ENCODE data around the gene HOXB5. TPM values are rescaled to one million over a fixed set of nuclear protein-coding genes. Genes with fewer than 3 reads are reported as not detected.
A peak's percentile ranks its signal among the peaks of the same experiment; 100 is the strongest.

Gene HOXB5
- total RNA-seq, 1 donor from 2014 or later: not detected

- peaks cover 7% of the 10 kb centered on the region for H3K4me1 Mint-ChIP-seq
- Histone ChIP-seq H3K79me2 (ENCODE audit: low read depth) (no peaks in the 10 kb centered on the region), H3K27ac (no peak overlapping the region), H3K4me1 (no peaks in the 10 kb centered on the region), H4K20me1 (ENCODE audit: low read depth) (peaks cover 98% of the 10 kb centered on the region), H3K9me3 (ENCODE audit: low read depth) (no peaks in the 10 kb centered on the region), H3K27me3 (peaks cover 100% of the 10 kb centered on the region), H3K9ac (no peak overlapping the region), H3K36me3 (no peaks in the 10 kb centered on the region), H3K4me3 (no peak overlapping the region), H3F3A (ENCODE audit: low read depth) (peaks cover 9% of the 10 kb centered on the region), H3K4me2 (no peak overlapping the region), H2AFZ (replicated peaks) (no peak overlapping the region)
- no peaks in the 10 kb centered on the region for H3K36me3 Mint-ChIP-seq
- peaks cover 6% of the 10 kb centered on the region for H3K9me3 Mint-ChIP-seq
- TF ChIP-seq EZH2 (IDR thresholded peaks at IDR 0.05) (no peak), EZH2phosphoT487 (IDR thresholded peaks at IDR 0.05) (peak; percentile 2), CTCF (IDR thresholded peaks at IDR 0.05) (no peak)
- H3K27me3 Mint-ChIP-seq (ENCODE audit: insufficient read depth, low read depth): peaks cover 93% of the 10 kb centered on the region
- DNase-seq (ENCODE audit: low spot score): no peak
- no peak overlapping the region for H3K27ac Mint-ChIP-seq
- H3K4me3 Mint-ChIP-seq: no peak overlapping the region
These were observed 23.3 kb upstream of the HOXB5 start for GRCh38 chr17:48616717-48617470.

GRCh38 chr17:48615963-48616716, 22.6 kb upstream of the HOXB5 start:
- no peaks in the 10 kb centered on the region for H3K79me2 ChIP-seq (ENCODE audit: low read depth)
- H3K27me3 ChIP-seq: peaks cover 100% of the 10 kb centered on the region
- peaks cover 3% of the 10 kb centered on the region for H3K9me3 Mint-ChIP-seq
- peaks cover 7% of the 10 kb centered on the region for H3K4me1 Mint-ChIP-seq
- H3K4me1 ChIP-seq: no peaks in the 10 kb centered on the region
- no peak overlapping the region for H3K4me2 ChIP-seq
- no peak overlapping the region for H3K4me3 Mint-ChIP-seq
- H3K27me3 Mint-ChIP-seq (ENCODE audit: insufficient read depth, low read depth): peaks cover 93% of the 10 kb centered on the region
- peaks cover 98% of the 10 kb centered on the region for H4K20me1 ChIP-seq (ENCODE audit: low read depth)
- H3K27ac Mint-ChIP-seq: no peak overlapping the region
- no peak overlapping the region for H3K4me3 ChIP-seq
- H3K36me3 ChIP-seq: no peaks in the 10 kb centered on the region
- H3K9ac ChIP-seq: no peak overlapping the region
- no peaks in the 10 kb centered on the region for H3K36me3 Mint-ChIP-seq
- no peak overlapping the region for H3K27ac ChIP-seq
- H3K9me3 ChIP-seq (ENCODE audit: low read depth): no peaks in the 10 kb centered on the region
- H3F3A ChIP-seq (ENCODE audit: low read depth): peaks cover 9% of the 10 kb centered on the region
- H2AFZ ChIP-seq (replicated peaks): no peak overlapping the region
- TF ChIP-seq EZH2phosphoT487 (IDR thresholded peaks at IDR 0.05) (peak; percentile 82), CTCF (IDR thresholded peaks at IDR 0.05) (no peak), EZH2 (IDR thresholded peaks at IDR 0.05) (peak; percentile 30)
- no peak for DNase-seq (ENCODE audit: low spot score)

GRCh38 chr17:48615047-48615962, 21.7 kb upstream of the HOXB5 start, which contains the start of gene HOXB8:
Gene HOXB8, minus strand, starts transcription at chr17:48615292. Its CDS starts 588 bp downstream, at chr17:48614704.
- peaks cover 100% of the 10 kb centered on the region for H3K27me3 ChIP-seq
- peaks cover 9% of the 10 kb centered on the region for H3F3A ChIP-seq (ENCODE audit: low read depth)
- TF ChIP-seq CTCF (IDR thresholded peaks at IDR 0.05) (no peak), EZH2phosphoT487 (IDR thresholded peaks at IDR 0.05) (peak; percentile 86), EZH2 (IDR thresholded peaks at IDR 0.05) (peak; percentile 6)
- H3K4me1 ChIP-seq: no peaks in the 10 kb centered on the region
- H2AFZ ChIP-seq (replicated peaks): no peak within 1 kb of the TSS
- H4K20me1 ChIP-seq (ENCODE audit: low read depth): peaks cover 97% of the 10 kb centered on the region
- H3K27ac ChIP-seq: no peak within 1 kb of the TSS
- Mint-ChIP-seq H3K27ac (no peak within 1 kb of the TSS), H3K9me3 (peaks cover 3% of the 10 kb centered on the region), H3K36me3 (no peaks in the 10 kb centered on the region), H3K4me3 (no peak within 1 kb of the TSS), H3K4me1 (peaks cover 11% of the 10 kb centered on the region), H3K27me3 (ENCODE audit: insufficient read depth, low read depth) (peaks cover 93% of the 10 kb centered on the region)
- H3K36me3 ChIP-seq: no peaks in the 10 kb centered on the region
- H3K79me2 ChIP-seq (ENCODE audit: low read depth): no peaks in the 10 kb centered on the region
- no peak within 1 kb of the TSS for H3K9ac ChIP-seq
- no peaks in the 10 kb centered on the region for H3K9me3 ChIP-seq (ENCODE audit: low read depth)
- DNase-seq (ENCODE audit: low spot score): no peak
- H3K4me3 ChIP-seq: no peak within 1 kb of the TSS
- no peak within 1 kb of the TSS for H3K4me2 ChIP-seq
